Naive thymus-derived CD4-positive, alpha-beta T cell (primary cell): ENCODE data around the gene SLC29A1. TPM values are rescaled to one million over a fixed set of nuclear protein-coding genes. Genes with fewer than 3 reads are reported as not detected.

Source experiments
- ATAC-seq: fragments of 150-1000 bp; cut with Tn5 transposase; 2 replicates; pipeline ENCODE4 v1.10.0; 2021; ENCODE audit warnings: mild to moderate bottlenecking, moderate library complexity
- CTCF ChIA-PET: fragments of 350-600 bp; sonication (Branson Sonifier 250); formaldehyde crosslinking; loops from one replicate; lab custom pipeline; 2021; ENCODE audit warnings: antibody characterized with exemption; lab: Charles Lee
- POLR2A ChIA-PET: fragments of 350-600 bp; sonication (Branson Sonifier 250); formaldehyde crosslinking; loops from one replicate; lab custom pipeline; 2021; ENCODE audit warnings: antibody characterized with exemption, inconsistent platforms; lab: Charles Lee
- DNase-seq, 9 donors: peaks; one replicate each; pipeline versions ENCODE4 v3.0.0 to v3.0.0-alpha.2; 2020 to 2022; ENCODE audit warnings: mixed read lengths in 1 of 9
- H3K27ac ChIP-seq: one replicate; pipeline ENCODE4 v1.7.0; 2013; ENCODE audit warnings: mild to moderate bottlenecking, low read depth, low read length, moderate library complexity
- H3K27me3 ChIP-seq, 2 donors: one replicate each; pipeline ENCODE4 v1.7.0; 2013; ENCODE audit warnings: low read length in 2 of 2, mild to moderate bottlenecking in 2 of 2, moderate library complexity in 2 of 2; ENCODE audit not compliant: control insufficient read depth in 2 of 2, insufficient read depth in 2 of 2
- H3K36me3 ChIP-seq, 3 experiments: 1 replicate in 2 of 3; 2 replicates in 1 of 3; pipeline ENCODE4 v1.7.0; 2013; ENCODE audit warnings: low read length in 3 of 3, mild to moderate bottlenecking in 3 of 3, moderate library complexity in 1 of 3; ENCODE audit not compliant: insufficient read depth in 3 of 3, control insufficient read depth in 2 of 3
- H3K4me1 ChIP-seq, 2 donors: one replicate each; pipeline ENCODE4 v1.7.0; 2013; ENCODE audit warnings: low read length in 2 of 2, mild to moderate bottlenecking in 2 of 2, moderate library complexity in 1 of 2; ENCODE audit not compliant: control insufficient read depth in 2 of 2, insufficient read depth in 2 of 2
- H3K4me3 ChIP-seq: 2 replicates; pipeline ENCODE4 v1.7.0; 2013; ENCODE audit warnings: mild to moderate bottlenecking, low read length
- H3K9me3 ChIP-seq, 3 experiments: 1 replicate in 2 of 3; 2 replicates in 1 of 3; pipeline ENCODE4 v1.7.0; 2013; ENCODE audit warnings: low read length in 3 of 3; ENCODE audit not compliant: control insufficient read depth in 2 of 3
- H3K27ac Mint-ChIP-seq, 9 donors: one replicate each; pipeline ENCODE4 v1.8.0; 2020 to 2022; ENCODE audit warnings: mixed read lengths in 9 of 9, mild to moderate bottlenecking in 8 of 9, moderate library complexity in 5 of 9, inconsistent platforms in 2 of 9
- H3K27me3 Mint-ChIP-seq, 5 donors: one replicate each; pipeline ENCODE4 v1.8.0; 2021 to 2022; ENCODE audit warnings: mixed read lengths in 5 of 5, mild to moderate bottlenecking in 1 of 5
- H3K36me3 Mint-ChIP-seq, 5 donors: one replicate each; pipeline ENCODE4 v1.8.0; 2020 to 2022; ENCODE audit warnings: mixed read lengths in 5 of 5, mild to moderate bottlenecking in 3 of 5, inconsistent platforms in 1 of 5
- H3K4me1 Mint-ChIP-seq, 7 donors: one replicate each; pipeline ENCODE4 v1.8.0; 2020 to 2022; ENCODE audit warnings: mixed read lengths in 7 of 7, mild to moderate bottlenecking in 3 of 7, inconsistent platforms in 1 of 7
- H3K4me3 Mint-ChIP-seq, 10 donors: one replicate each; pipeline ENCODE4 v1.8.0; 2020 to 2022; ENCODE audit warnings: mild to moderate bottlenecking in 10 of 10, mixed read lengths in 10 of 10, moderate library complexity in 6 of 10, inconsistent platforms in 2 of 10
- H3K9me3 Mint-ChIP-seq, 11 donors: one replicate each; pipeline ENCODE4 v1.8.0; 2020 to 2022; ENCODE audit warnings: mixed read lengths in 11 of 11, mild to moderate bottlenecking in 4 of 11, inconsistent platforms in 1 of 11, moderate library complexity in 1 of 11
- intact Hi-C, 2 donors: fragments of 100-400 bp; cut with micrococcal nuclease; formaldehyde crosslinking; loops; one replicate each; pipeline ENCODE4 v1.15.1; 2023
- polyA plus RNA-seq, 2 donors: library from polyadenylated mRNA; unstranded; fragments of 300-500 nt; fragmentation: Illumina TruSeq; gene quantifications; one replicate each; pipeline ENCODE4 v1.2.3, GENCODE V29; 2021
- total RNA-seq, 6 experiments: library from RNA in 5 of 6; stranded (reverse) in 5 of 6; gene quantifications; 1 replicate in 5 of 6; 2 replicates in 1 of 6; pipeline ENCODE4 v1.2.3 and lab custom pipeline; 2021 to 2026

Gene SLC29A1
- total and polyA plus RNA-seq, 7 experiments from 2014 or later: 0.84 to 41.1 (median 1.8) TPM

GRCh38 chr6:44255105-44255808 is 31.9 kb downstream of the SLC29A1 start:
- ATAC-seq (no peak), DNase-seq (no peak)
- ChIA-PET POLR2A (interaction anchor here (3.3 to 4.7 kb wide), 2 partner anchors 9 to 10 kb away, joined by 12 to 142 read pairs; partner anchors contain the start of genes HSP90AB1 and NFKBIE), CTCF (interaction anchor here (0.6 to 2.7 kb wide), 4 partner anchors 11 to 50 kb away, joined by 3 to 10 read pairs (median 6); no protein-coding TSS in a partner anchor)
- Histone ChIP-seq H3K4me1 (peaks cover 13 to 16% of the 10 kb centered on the region in 2 donors), H3K4me3 (no peak overlapping the region), H3K36me3 (peaks cover 20 to 69% (median 25%) of the 10 kb centered on the region in 3 experiments), H3K9me3 (no peaks in the 10 kb centered on the region), H3K27me3 (no peaks in the 10 kb centered on the region), H3K27ac (peak overlapping the region; percentile 87)
- H3K36me3 Mint-ChIP-seq: peaks cover 8 to 48% (median 30%) of the 10 kb centered on the region in 5 donors
- peak overlapping the region; percentile 75 to 96 (median 88) for H3K27ac Mint-ChIP-seq
- peak overlapping the region; percentile 78 to 93 (median 86) for H3K4me3 Mint-ChIP-seq
- intact Hi-C loops: loop anchor here in 1 of 2 donors (5.0 kb wide), 1 partner anchor 1803 kb away; the partner anchor contains the start of gene TRERF1
- H3K4me1 Mint-ChIP-seq: peaks cover 24 to 77% (median 65%) of the 10 kb centered on the region in 7 donors
- H3K9me3 Mint-ChIP-seq: peaks cover 0 to 9% (median 0%) of the 10 kb centered on the region in 11 donors
- no peaks in the 10 kb centered on the region for H3K27me3 Mint-ChIP-seq

DNA sequence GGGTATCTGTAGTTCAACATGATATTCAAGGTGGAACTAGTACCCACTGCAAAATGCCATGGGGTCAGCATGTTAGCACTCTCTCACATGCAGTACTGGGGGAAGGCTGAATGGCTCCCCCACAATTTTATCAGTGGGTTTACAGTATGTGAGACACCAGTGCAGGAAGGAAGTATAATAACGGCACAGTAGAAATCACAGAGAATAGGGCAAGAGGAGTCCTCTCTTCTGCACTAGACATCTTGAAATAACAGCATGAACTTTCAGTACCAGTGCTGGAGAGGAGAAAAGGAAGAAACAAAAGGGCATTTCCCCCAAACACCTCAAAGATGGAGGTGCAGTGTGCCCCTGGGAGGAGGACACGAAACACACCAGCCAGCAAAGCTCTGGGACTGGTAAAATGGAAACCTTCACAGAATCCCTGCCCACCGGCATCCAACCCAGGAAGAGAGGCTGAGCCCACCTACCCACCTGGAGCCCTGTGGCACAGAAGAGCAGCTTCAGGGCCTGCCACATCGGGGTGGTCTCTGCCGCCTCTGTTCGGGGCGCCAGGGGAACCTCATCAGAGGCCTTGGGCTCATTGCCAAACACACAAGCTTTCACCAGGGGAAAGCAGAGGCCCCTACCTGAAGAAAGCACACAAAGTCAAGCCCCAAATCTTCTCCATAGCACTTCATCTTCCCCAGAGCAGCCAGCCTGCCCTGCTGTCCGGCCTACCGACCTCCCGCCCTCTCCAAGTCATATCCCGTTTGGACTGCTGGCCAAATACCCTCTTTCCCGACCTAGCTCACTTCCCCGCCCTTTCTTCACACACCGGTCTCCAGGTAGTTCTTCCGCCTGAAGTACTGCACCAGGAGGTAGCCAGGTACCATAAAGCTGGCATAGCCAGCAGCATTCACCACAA is 32.7 kb downstream of the SLC29A1 start:
- Mint-ChIP-seq H3K4me1 (peaks cover 25 to 72% (median 64%) of the 10 kb centered on the region in 7 donors), H3K27ac (peak overlapping the region; percentile 75 to 96 (median 88)), H3K4me3 (peak overlapping the region; percentile 78 to 93 (median 86)), H3K9me3 (peaks cover 0 to 9% (median 0%) of the 10 kb centered on the region in 11 donors), H3K27me3 (no peaks in the 10 kb centered on the region), H3K36me3 (peaks cover 6 to 49% (median 26%) of the 10 kb centered on the region in 5 donors)
- H3K36me3 ChIP-seq: peaks cover 14 to 68% (median 17%) of the 10 kb centered on the region in 3 experiments
- intact Hi-C loops: loop anchor here in 1 of 2 donors (2.0 to 5.0 kb wide), 2 partner anchors 17 to 1804 kb away; partner anchors contain the start of gene TRERF1
- H3K27ac ChIP-seq: peak overlapping the region; percentile 87
- ChIA-PET CTCF (interaction anchor here (0.7 to 2.7 kb wide), 10 partner anchors 9 to 124 kb away, joined by 3 to 22 read pairs (median 5); partner anchors contain the start of gene HSP90AB1), POLR2A (interaction anchor here (0.8 to 4.7 kb wide), 10 partner anchors 9 to 124 kb away, joined by 3 to 142 read pairs (median 5); partner anchors contain the start of genes AARS2, HSP90AB1 and NFKBIE)
- H3K4me1 ChIP-seq: peaks cover 13 to 16% of the 10 kb centered on the region in 2 donors
- no peaks in the 10 kb centered on the region for H3K9me3 ChIP-seq
- no peak for ATAC-seq
- DNase-seq: peak in 1 of 9 donors; percentile 28
- no peaks in the 10 kb centered on the region for H3K27me3 ChIP-seq
- peak overlapping the region; percentile 74 for H3K4me3 ChIP-seq

GRCh38 chr6:44256775-44257024 is 33.3 kb downstream of the SLC29A1 start:
- ChIA-PET CTCF (interaction anchor here (0.7 to 2.7 kb wide), 11 partner anchors 8 to 124 kb away, joined by 3 to 22 read pairs (median 5); partner anchors contain the start of genes AARS2 and HSP90AB1), POLR2A (interaction anchor here (0.6 to 4.7 kb wide), 11 partner anchors 8 to 125 kb away, joined by 3 to 142 read pairs (median 4); partner anchors contain the start of genes AARS2, HSP90AB1 and NFKBIE)
- ATAC-seq (no peak), DNase-seq (no peak)
- Histone ChIP-seq H3K27me3 (no peaks in the 10 kb centered on the region), H3K27ac (peak overlapping the region; percentile 87), H3K9me3 (no peaks in the 10 kb centered on the region), H3K4me1 (peaks cover 13 to 16% of the 10 kb centered on the region in 2 donors), H3K36me3 (peaks cover 12 to 62% (median 12%) of the 10 kb centered on the region in 3 experiments), H3K4me3 (peak overlapping the region; percentile 74)
- no peaks in the 10 kb centered on the region for H3K27me3 Mint-ChIP-seq
- peaks cover 25 to 68% (median 62%) of the 10 kb centered on the region in 7 donors for H3K4me1 Mint-ChIP-seq
- H3K4me3 Mint-ChIP-seq: peak overlapping the region; percentile 78 to 93 (median 86)
- intact Hi-C loops: loop anchor here (1.0 to 5.0 kb wide), 6 partner anchors 9 to 1804 kb away; partner anchors contain the start of genes HSP90AB1 (in 2 of the 2), NFKBIE (in 2 of the 2) and TRERF1 (in 1 of the 2)
- peaks cover 0 to 9% (median 0%) of the 10 kb centered on the region in 11 donors for H3K9me3 Mint-ChIP-seq
- H3K36me3 Mint-ChIP-seq: peaks cover 4 to 45% (median 23%) of the 10 kb centered on the region in 5 donors
- H3K27ac Mint-ChIP-seq: peak overlapping the region; percentile 75 to 96 (median 88)

DNA sequence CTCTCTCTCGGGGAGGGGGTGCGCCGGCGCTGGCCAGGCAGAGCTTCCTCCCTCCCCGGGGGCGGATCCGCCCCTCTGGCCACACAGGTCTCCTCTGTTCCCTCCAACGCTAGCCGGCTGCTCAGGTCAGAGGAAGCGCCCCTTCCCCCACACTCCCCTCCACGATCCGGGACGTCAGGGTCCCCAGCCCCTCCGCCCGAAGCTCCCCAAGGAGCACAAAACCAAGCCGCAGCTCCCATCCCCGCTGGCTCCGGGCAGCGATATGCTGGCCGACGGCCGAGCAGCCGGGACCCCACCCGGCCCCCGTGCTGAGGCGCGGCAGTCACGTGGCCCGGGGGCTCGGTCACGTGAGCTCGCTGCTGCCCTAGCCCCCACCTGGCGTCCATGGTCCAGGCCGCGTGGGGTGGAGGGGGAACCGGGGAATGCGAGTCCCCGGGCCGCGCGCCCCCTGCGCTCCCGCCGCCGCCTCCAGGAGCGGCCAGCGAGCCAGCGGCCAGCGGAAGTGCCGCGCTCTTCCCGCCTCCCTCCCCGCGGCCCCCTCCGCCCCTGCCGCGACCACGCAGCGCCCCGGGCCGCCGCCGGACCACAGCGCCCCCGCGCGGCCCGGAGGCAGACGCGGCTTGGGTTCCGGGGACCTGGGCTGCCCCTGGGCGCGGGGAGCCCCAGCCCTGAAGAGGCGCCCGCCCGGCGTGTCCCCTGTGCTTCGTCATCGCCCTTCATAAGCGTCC is 33.8 kb downstream of the SLC29A1 start, which contains the start of gene SLC35B2:
Gene SLC35B2, minus strand, starts transcription at position 504 of the 728 bp plus-strand sequence. Its CDS starts 118 bp downstream, at position 386.
- H3K4me1 ChIP-seq: peaks cover 14 to 18% of the 10 kb centered on the region in 2 donors
- peak; percentile 53 to 83 (median 69) for DNase-seq
- Mint-ChIP-seq H3K4me1 (peaks cover 21 to 64% (median 60%) of the 10 kb centered on the region in 7 donors), H3K36me3 (peaks cover 0 to 40% (median 18%) of the 10 kb centered on the region in 5 donors), H3K9me3 (peaks cover 0 to 6% (median 0%) of the 10 kb centered on the region in 11 donors), H3K27me3 (no peaks in the 10 kb centered on the region), H3K27ac (peak within 1 kb of the TSS; percentile 75 to 97 (median 89)), H3K4me3 (peak within 1 kb of the TSS; percentile 80 to 94 (median 92))
- peaks cover 7 to 57% (median 9%) of the 10 kb centered on the region in 3 experiments for H3K36me3 ChIP-seq
- no peaks in the 10 kb centered on the region for H3K27me3 ChIP-seq
- H3K27ac ChIP-seq: peak within 1 kb of the TSS; percentile 87
- ATAC-seq: peak; percentile 87
- intact Hi-C loops: loop anchor here (1.0 to 5.0 kb wide), 6 partner anchors 8 to 1805 kb away; partner anchors contain the start of genes HSP90AB1 (in 2 of the 2), NFKBIE (in 2 of the 2) and TRERF1 (in 1 of the 2)
- ChIA-PET CTCF (interaction anchor here (0.7 to 2.7 kb wide), 11 partner anchors 8 to 125 kb away, joined by 3 to 22 read pairs (median 5); partner anchors contain the start of genes AARS2 and HSP90AB1), POLR2A (interaction anchor here (0.6 to 4.7 kb wide), 9 partner anchors 10 to 125 kb away, joined by 3 to 142 read pairs (median 3); partner anchors contain the start of genes AARS2 and HSP90AB1)
- no peaks in the 10 kb centered on the region for H3K9me3 ChIP-seq
- peak within 1 kb of the TSS; percentile 74 for H3K4me3 ChIP-seq

- H3K27ac ChIP-seq: peak overlapping the region; percentile 58
- Mint-ChIP-seq H3K27me3 (no peaks in the 10 kb centered on the region), H3K9me3 (peaks cover 0 to 6% (median 0%) of the 10 kb centered on the region in 11 donors), H3K27ac (peak overlapping the region; percentile 75 to 97 (median 89)), H3K4me1 (peaks cover 27 to 67% (median 62%) of the 10 kb centered on the region in 7 donors), H3K36me3 (peaks cover 0 to 38% (median 16%) of the 10 kb centered on the region in 5 donors), H3K4me3 (peak overlapping the region; percentile 80 to 94 (median 91))
- no peaks in the 10 kb centered on the region for H3K9me3 ChIP-seq
- POLR2A ChIA-PET: interaction anchor here (1.1 to 4.7 kb wide), 2 partner anchors 10 to 11 kb away, joined by 8 to 142 read pairs; partner anchors contain the start of gene HSP90AB1
- no peaks in the 10 kb centered on the region for H3K27me3 ChIP-seq
- DNase-seq (no peak), ATAC-seq (no peak)
- intact Hi-C loops: loop anchor here (1.0 to 5.0 kb wide), 6 partner anchors 7 to 1806 kb away; partner anchors contain the start of genes HSP90AB1 (in 2 of the 2), NFKBIE (in 2 of the 2) and TRERF1 (in 1 of the 2)
- H3K4me1 ChIP-seq: peaks cover 21 to 24% of the 10 kb centered on the region in 2 donors
- CTCF ChIA-PET: interaction anchor here (1.0 to 2.1 kb wide), 2 partner anchors 11 to 55 kb away, joined by 4 to 9 read pairs; partner anchors contain the start of gene AARS2
- peaks cover 7 to 51% (median 9%) of the 10 kb centered on the region in 3 experiments for H3K36me3 ChIP-seq
- no peak overlapping the region for H3K4me3 ChIP-seq
Measured at GRCh38 chr6:44257753-44258324, 34.4 kb downstream of the SLC29A1 start.
